Endothelial cell of umbilical vein (primary cell): Measurements from ENCODE around the gene RILPL1.

ENCODE experiments used
- EZH2 ChIP-seq: IDR thresholded peaks from 2 replicates; pipeline ENCODE4 v1.6.1; 2012; ENCODE audit warnings: borderline replicate concordance, low read depth, mild to moderate bottlenecking, moderate library complexity, low read length, inconsistent platforms; ENCODE audit not compliant: severe bottlenecking
- FOS ChIP-seq: IDR thresholded peaks from 2 replicates; pipeline ENCODE4 v1.6.1; 2011; ENCODE audit warnings: mild to moderate bottlenecking, low read length, moderate library complexity, borderline replicate concordance; ENCODE audit not compliant: insufficient read depth
- GATA2 ChIP-seq: IDR thresholded peaks from 2 replicates; pipeline ENCODE4 v1.7.0; 2011; ENCODE audit warnings: low read depth, mild to moderate bottlenecking, moderate library complexity, mixed read lengths, low read length; ENCODE audit not compliant: insufficient read length, insufficient read depth
- JUN ChIP-seq: IDR thresholded peaks from 2 replicates; pipeline ENCODE4 v1.6.1; 2011; ENCODE audit warnings: borderline replicate concordance, low read depth; ENCODE audit not compliant: insufficient read length, insufficient read depth
- MYC ChIP-seq: IDR thresholded peaks from one replicate; pipeline ENCODE4 v1.6.1; 2011; ENCODE audit warnings: mild to moderate bottlenecking, low read depth, low read length
- POLR2A ChIP-seq: IDR thresholded peaks from 2 replicates; pipeline ENCODE4 v1.6.1; 2012; ENCODE audit warnings: low read depth, mild to moderate bottlenecking, control low read depth, low read length
- POLR2AphosphoS5 ChIP-seq: IDR thresholded peaks from 2 replicates; pipeline ENCODE4 v1.6.1; 2012; ENCODE audit warnings: low read depth, mild to moderate bottlenecking, control low read depth, low read length, moderate library complexity; ENCODE audit not compliant: insufficient read depth
- TF ChIP-seq, protein P1 (sequence below), 2 donors: IDR thresholded peaks; 1 replicate in 1 of 2; 2 replicates in 1 of 2; pipeline ENCODE4 v1.5.1; 2011; ENCODE audit warnings: low read length in 2 of 2, mild to moderate bottlenecking in 2 of 2, moderate library complexity in 2 of 2, control low read depth in 1 of 2, inconsistent platforms in 1 of 2, low read depth in 1 of 2; ENCODE audit not compliant: insufficient read depth in 1 of 2; ENCODE audit errors: extremely low read depth in 1 of 2
- TF ChIP-seq, protein P2 (sequence below): IDR thresholded peaks from 2 replicates; pipeline ENCODE4 v1.6.1; 2011; ENCODE audit not compliant: insufficient read depth, insufficient read length

DNA sequence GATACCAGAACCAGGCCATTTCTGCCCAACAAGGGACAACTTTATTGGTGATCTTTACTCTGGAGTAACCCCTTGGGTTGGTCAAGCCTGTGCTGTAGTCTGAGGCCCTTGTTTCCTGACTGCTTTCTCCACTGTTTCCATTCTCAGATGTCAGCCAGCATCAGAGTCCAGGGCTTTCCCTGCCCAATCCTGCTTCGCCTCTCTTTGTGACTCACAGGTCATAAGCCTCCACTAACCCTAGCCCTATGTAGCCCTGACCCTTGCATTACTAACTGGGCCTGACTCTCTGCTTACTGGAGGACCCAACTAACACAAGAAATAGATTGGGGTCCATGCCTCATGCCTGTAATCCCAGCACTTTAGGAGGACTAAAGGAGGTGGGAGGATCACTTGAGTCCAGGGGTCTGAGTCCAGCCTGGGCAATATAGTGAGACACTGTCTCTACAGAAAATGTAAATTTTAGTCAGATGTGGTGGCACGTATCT, 84.2 kb downstream of the RILPL1 start:
- TF ChIP-seq, protein P1, sequence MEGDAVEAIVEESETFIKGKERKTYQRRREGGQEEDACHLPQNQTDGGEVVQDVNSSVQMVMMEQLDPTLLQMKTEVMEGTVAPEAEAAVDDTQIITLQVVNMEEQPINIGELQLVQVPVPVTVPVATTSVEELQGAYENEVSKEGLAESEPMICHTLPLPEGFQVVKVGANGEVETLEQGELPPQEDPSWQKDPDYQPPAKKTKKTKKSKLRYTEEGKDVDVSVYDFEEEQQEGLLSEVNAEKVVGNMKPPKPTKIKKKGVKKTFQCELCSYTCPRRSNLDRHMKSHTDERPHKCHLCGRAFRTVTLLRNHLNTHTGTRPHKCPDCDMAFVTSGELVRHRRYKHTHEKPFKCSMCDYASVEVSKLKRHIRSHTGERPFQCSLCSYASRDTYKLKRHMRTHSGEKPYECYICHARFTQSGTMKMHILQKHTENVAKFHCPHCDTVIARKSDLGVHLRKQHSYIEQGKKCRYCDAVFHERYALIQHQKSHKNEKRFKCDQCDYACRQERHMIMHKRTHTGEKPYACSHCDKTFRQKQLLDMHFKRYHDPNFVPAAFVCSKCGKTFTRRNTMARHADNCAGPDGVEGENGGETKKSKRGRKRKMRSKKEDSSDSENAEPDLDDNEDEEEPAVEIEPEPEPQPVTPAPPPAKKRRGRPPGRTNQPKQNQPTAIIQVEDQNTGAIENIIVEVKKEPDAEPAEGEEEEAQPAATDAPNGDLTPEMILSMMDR (IDR thresholded peaks at IDR 0.05; ENCODE audit: extremely low read depth in 1 of 2, insufficient read depth in 1 of 2, low read depth in 1 of 2, low read length in 2 of 2), result no peak
- TF ChIP-seq POLR2AphosphoS5 (no peak), JUN (no peak), POLR2A (no peak), EZH2 (no peak), GATA2 (no peak), MYC (no peak), FOS (no peak)
- TF ChIP-seq, protein P2, sequence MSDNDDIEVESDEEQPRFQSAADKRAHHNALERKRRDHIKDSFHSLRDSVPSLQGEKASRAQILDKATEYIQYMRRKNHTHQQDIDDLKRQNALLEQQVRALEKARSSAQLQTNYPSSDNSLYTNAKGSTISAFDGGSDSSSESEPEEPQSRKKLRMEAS, result no peak
